ENCODE measurements around the gene TICAM1. TPM values are rescaled to one million over a fixed set of nuclear protein-coding genes. Genes with fewer than 3 reads are reported as not detected.

The TICAM1 gene
- total and polyA plus RNA-seq, 2 of the 8 experiments (the other 6 are each of a cell fraction or from before 2014, with no cell fraction given) = 0.41 to 0.65 TPM

DNA sequence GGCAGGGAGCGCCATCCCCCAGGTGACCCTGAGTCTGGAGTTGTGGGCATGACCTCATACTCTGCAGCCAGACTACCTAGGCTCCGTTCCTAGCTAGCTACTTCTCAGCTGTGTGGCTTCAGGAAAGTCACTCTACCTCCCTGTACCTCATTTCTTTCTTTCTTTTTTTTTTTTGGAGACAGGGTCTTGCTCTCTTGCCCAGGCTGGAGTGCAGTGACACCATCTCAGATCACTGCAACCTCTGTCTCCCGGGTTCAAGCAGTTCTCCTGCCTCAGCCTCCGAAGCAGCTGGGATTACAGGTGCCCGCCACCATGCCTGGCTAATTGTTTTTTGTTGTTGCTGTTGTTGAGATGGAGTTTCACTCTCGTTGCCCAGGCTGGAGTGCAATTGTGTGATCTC lies 21.0 kb upstream of the TICAM1 start:
- Histone ChIP-seq H2BK120ac (replicated peaks; ENCODE audit: low read depth, low read length) (no peak overlapping the region), H3K56ac (replicated peaks; ENCODE audit: insufficient read length, low read depth, low read length) (no peak overlapping the region), H3K27me3 (replicated peaks in 1 of 4; ENCODE audit: control insufficient read depth in 3 of 4, extremely low read depth in 1 of 4, insufficient read depth in 3 of 4, low read length in 3 of 4) (no peaks in the 10 kb centered on the region), H3K79me1 (ENCODE audit: low read depth, low read length) (no peaks in the 10 kb centered on the region), H3K27ac (ENCODE audit: low read depth, low read length) (no peak overlapping the region), H4K20me1 (replicated peaks in 1 of 2; ENCODE audit: control insufficient read depth in 1 of 2, insufficient read depth in 2 of 2, low read length in 2 of 2) (peaks cover 0 to 7% of the 10 kb centered on the region in 2 experiments), H2BK15ac (ENCODE audit: low read length) (no peak overlapping the region), H3K14ac (ENCODE audit: insufficient read length) (no peak overlapping the region), H3K4ac (replicated peaks; ENCODE audit: insufficient read length, low read depth, low read length) (no peak overlapping the region), H2AFZ (ENCODE audit: low read length) (no peak overlapping the region), H3K23ac (ENCODE audit: insufficient read length) (no peak overlapping the region), H3K9me3 (ENCODE audit: insufficient read depth in 2 of 2, low read depth in 1 of 2, low read length in 1 of 2) (no peaks in the 10 kb centered on the region; a peak in 1 of 4 replicates), H2BK5ac (ENCODE audit: low read depth, low read length) (no peak overlapping the region), H4K8ac (ENCODE audit: extremely low read depth, insufficient read depth, low read length) (no peak overlapping the region), H2BK20ac (ENCODE audit: low read length) (no peak overlapping the region), H3K4me1 (replicated peaks in 1 of 4; ENCODE audit: control insufficient read depth in 3 of 4, insufficient read depth in 4 of 4, low read length in 3 of 4) (no peaks in the 10 kb centered on the region), H3K79me2 (ENCODE audit: control insufficient read depth in 1 of 2, insufficient read depth in 2 of 2, low read length in 2 of 2) (no peaks in the 10 kb centered on the region), H2BK12ac (ENCODE audit: low read depth, low read length) (no peak overlapping the region), H2AK5ac (ENCODE audit: low read depth, low read length) (no peak overlapping the region), H3K36me3 (ENCODE audit: control insufficient read depth in 2 of 4, insufficient read depth in 4 of 4, low read length in 3 of 4) (peaks cover under 1 to 17% (median 4%) of the 10 kb centered on the region in 4 experiments), H3K18ac (ENCODE audit: extremely low read depth, low read length) (no peak overlapping the region), H4K91ac (replicated peaks; ENCODE audit: insufficient read length, low read length) (no peak overlapping the region), H3K4me3 (ENCODE audit: extremely low read depth in 1 of 4, insufficient read depth in 2 of 4, low read depth in 3 of 4, low read length in 4 of 4) (no peak overlapping the region), H4K5ac (ENCODE audit: insufficient read length, low read depth, low read length) (no peak overlapping the region), H3K9ac (replicated peaks in 1 of 4; ENCODE audit: extremely low read depth in 1 of 4, low read depth in 3 of 4, low read length in 3 of 4) (no peak overlapping the region), H3K4me2 (ENCODE audit: insufficient read depth in 1 of 2, low read depth in 2 of 2, low read length in 2 of 2) (no peak overlapping the region), H3K23me2 (ENCODE audit: low read depth, low read length) (no peaks in the 10 kb centered on the region)
- no peak for DNase-seq (ENCODE audit: low read depth in 1 of 2, low spot score in 2 of 2)
- POLR2A ChIA-PET (ENCODE audit: partially characterized antibody) = interaction anchor here (1.6 kb wide), 2 partner anchors 14 to 77 kb away, joined by 3 to 4 read pairs; no protein-coding TSS in a partner anchor
- no peak for FAIRE-seq
- CTCF ChIA-PET (ENCODE audit: partially characterized antibody) = interaction anchor here (1.0 to 7.3 kb wide), 16 partner anchors 7 to 346 kb away, joined by 3 to 100 read pairs (median 6); partner anchors contain the start of gene PLIN3
- 98% methylated on average over 6 of the region's 6 CpGs; no CpG with 5 or more reads in 1 of the 2 experiments for WGBS, 2 experiments (ENCODE audit: extremely low coverage in 1 of 2, insufficient coverage in 1 of 2, insufficient read length in 1 of 2, insufficient replicate concordance in 2 of 2, low coverage in 1 of 2, low lambda C conversion rate in 2 of 2, missing lambda C conversion rate in 1 of 2)
- no peak for TF ChIP-seq NANOG (IDR thresholded peaks at IDR 0.05; ENCODE audit: insufficient read depth, low read depth, low read length, poor library complexity, severe bottlenecking)
- no peak for TF ChIP-seq TBP (IDR thresholded peaks at IDR 0.05; ENCODE audit: low read depth, low read length)
- no peak for TF ChIP-seq CREB1 (IDR thresholded peaks at IDR 0.05)
- TF ChIP-seq ZNF274 (IDR thresholded peaks at IDR 0.05; ENCODE audit: borderline replicate concordance, extremely low read depth, low read length) = no peak
- no peak for TF ChIP-seq HDAC6 (IDR thresholded peaks at IDR 0.05; ENCODE audit: low read depth, low read length)
- no peak for TF ChIP-seq CTBP2 (IDR thresholded peaks at IDR 0.05; ENCODE audit: borderline replicate concordance, insufficient read depth, insufficient read length, low read length)
- TF ChIP-seq TEAD4 (IDR thresholded peaks at IDR 0.05; ENCODE audit: low read depth, low read length) = no peak
- TF ChIP-seq RBBP5 (IDR thresholded peaks at IDR 0.05; ENCODE audit: borderline replicate concordance, low read depth, low read length) = no peak
- TF ChIP-seq CBX8 (IDR thresholded peaks at IDR 0.05; ENCODE audit: borderline replicate concordance, low read depth, low read length) = no peak
- TF ChIP-seq CHD2 (IDR thresholded peaks at IDR 0.05; ENCODE audit: low read length) = no peak
- TF ChIP-seq JUN (IDR thresholded peaks at IDR 0.05; ENCODE audit: low read depth, low read length) = no peak
- TF ChIP-seq TCF12 (IDR thresholded peaks at IDR 0.05; ENCODE audit: low read depth, low read length) = no peak
- TF ChIP-seq CBX5 (IDR thresholded peaks at IDR 0.05; ENCODE audit: low read depth, low read length) = no peak
- TF ChIP-seq POLR2A (IDR thresholded peaks at IDR 0.05; ENCODE audit: control extremely low read depth in 1 of 2, low read depth in 2 of 2, low read length in 2 of 2) = no peak
- no peak for TF ChIP-seq RAD21 (IDR thresholded peaks at IDR 0.05 in 1 of 2, conservative IDR thresholded peaks at IDR 0.05 in 1 of 2; ENCODE audit: low read depth in 2 of 2, low read length in 2 of 2)

All from H1 (cell line).